Activated CD4-positive, alpha-beta T cell treated with anti-CD3 and anti-CD28 coated beads, Interleukin-2, Interleukin-4, amounts not matched to agents 100 ng/mL and 50 ng/mL, durations not matched to agents 16 hours and 8 hours (primary cell): ENCODE data around the gene KRTAP5-1.

Experiments
- DNase-seq: peaks from one replicate; pipeline ENCODE4 v3.0.0-alpha.2; 2020; ENCODE audit warnings: low spot score

The KRTAP5-1 gene

DNA sequence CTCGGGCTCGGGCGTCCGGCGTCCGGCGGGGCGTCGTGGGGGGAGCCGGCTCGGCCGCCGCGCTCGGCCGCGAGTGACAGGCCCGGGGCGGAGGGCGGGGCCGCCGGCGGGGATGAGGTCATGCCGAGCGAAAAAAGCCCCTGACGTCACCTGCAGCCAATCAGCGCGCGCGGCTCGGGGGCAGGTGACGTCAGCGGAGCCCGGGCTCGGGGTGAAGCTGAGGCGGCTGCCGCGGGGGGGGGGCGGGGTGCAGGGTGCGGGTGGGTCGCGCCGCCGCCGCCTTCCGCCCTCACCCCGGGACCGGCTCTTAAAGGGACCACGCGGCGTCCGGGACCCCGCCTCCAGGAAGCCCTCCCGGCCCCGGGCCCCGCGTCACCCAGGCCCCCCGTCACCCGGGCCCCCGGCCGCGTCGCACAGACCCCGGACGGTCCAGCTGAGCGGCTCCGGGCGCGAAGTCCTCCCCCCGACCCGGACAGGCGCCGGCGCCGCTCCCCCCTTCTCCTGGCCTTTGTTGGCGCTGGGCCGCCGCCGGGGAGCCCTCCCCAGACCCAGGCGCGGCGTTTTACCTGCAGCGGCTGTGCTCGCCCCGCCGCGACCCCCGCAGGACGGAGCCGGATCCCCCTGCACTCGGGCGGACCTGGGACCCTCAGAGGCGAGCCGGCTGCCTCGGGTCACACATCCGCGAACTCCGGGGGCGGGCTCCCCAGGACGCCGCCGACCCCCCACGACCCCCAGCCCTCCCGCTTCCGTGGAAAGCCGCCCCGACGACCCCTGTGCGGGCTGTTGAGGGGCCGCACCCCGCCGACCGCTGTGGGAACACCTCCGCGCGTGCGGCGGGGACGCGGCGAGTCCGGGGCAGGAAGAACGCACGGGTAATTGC is 12.6 kb downstream of the KRTAP5-1 start, which contains the start of gene DUSP8:
Gene DUSP8, minus strand, starts transcription at position 75 of the 880 bp plus-strand sequence. CDS start 6,445 bp downstream, outside the sequence.
- DNase-seq: peak; percentile 83

DNA sequence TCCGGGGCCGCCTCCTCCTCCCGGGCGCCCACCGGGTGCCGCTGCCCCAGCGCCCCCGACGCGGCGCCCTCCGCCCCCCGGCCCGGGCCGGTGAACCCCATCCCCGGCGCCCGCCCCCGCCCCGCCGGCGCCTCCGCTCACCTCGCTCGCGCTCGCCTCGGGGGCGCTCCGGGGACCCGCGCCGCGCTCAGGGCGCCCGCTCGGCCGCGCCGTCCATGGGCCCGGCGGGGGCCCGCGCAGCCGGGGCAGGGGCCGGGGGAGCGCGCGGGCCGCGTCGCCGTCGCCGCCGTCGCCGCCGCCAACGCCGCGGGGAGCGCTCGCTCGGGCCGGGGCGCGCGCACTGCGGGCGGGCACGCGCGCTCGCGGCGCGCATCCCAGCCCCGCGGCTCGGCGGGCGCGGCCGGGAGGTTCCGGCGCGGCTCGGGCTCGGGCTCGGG is 13.3 kb downstream of the KRTAP5-1 start:
- DNase-seq: no peak

DNA sequence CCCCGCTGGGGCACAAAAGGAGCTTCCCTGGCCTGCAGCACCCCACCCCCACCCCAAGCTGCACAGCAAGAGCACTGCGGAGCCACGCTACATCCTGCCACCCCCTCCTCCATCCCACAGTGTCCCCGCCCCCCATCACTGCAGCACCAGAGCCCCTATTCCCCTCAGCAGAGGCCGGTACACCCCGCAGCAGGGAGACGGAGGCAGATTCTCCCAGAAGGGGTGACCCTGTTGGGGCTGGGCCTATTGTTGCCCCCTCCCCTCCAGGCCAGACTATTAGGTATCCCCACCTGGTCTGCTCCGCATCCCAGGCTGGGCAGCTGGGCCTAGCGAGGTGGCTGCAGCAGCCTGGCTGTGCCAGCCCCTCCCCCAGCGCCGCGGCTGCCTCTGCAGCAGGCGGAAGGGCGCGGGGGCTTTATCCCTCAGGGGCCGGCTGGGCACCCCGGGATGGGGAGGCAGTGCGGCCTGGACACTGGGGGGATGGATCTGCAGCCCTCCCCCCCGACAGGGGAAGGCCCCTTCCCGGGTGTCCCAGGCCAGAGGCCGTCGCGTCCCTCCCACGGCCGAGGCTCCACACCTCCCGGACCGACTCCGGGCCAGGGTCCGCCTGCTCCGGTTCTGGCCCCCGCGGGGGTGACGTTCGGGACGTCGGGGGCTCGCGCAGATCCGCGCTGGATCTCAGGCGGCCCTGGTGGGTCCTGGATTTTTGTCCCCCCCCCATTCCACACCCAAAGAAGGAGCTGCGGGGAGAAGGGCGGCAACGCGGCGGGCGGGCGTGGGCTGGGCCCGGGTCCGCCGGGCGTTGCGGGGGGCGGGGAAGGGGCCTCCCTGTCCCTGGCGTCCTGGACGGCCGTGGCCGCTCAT is 14.0 kb downstream of the KRTAP5-1 start:
- no peak for DNase-seq

DNA sequence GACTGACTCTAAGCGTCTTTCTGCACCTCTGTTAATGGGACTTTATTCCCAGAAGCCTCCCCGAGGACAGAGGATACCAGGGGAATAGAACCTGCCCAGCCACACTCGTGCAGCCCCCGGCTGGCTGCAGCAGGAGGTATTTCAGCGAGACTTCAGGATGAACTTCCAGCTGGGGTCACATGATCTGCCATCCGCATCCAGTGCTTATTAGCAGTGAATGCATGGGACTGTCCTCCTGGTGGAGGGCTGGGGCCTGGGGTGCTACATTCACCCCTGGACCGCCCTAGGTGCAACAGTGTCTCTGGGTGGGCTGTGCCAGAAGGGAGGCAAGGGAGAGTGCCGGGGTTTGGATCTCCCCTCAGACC is 14.6 kb downstream of the KRTAP5-1 start:
- DNase-seq: no peak

DNA sequence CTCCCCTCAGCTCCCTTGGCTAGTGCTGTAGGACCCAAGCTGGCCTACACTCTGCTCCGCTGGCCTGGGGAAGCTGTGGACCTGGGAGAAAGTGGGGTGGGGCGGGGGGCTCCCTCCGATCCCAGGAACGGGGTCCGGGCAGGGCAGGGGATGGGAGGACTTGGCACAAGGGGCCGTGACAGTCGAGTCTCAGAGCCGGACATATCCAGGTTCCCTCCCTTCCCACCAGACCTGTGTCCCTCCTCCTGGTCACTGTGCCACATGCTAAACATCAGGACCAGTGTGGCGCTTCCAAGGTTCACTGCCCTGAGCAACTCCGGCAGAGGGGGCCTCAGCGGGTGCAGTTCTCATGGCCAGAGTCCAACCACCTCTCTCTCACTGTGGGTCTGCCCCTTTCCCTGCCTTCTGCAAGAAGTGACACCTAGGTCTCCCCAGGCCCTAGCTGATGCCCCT is 15.1 kb downstream of the KRTAP5-1 start:
- no peak for DNase-seq

DNA sequence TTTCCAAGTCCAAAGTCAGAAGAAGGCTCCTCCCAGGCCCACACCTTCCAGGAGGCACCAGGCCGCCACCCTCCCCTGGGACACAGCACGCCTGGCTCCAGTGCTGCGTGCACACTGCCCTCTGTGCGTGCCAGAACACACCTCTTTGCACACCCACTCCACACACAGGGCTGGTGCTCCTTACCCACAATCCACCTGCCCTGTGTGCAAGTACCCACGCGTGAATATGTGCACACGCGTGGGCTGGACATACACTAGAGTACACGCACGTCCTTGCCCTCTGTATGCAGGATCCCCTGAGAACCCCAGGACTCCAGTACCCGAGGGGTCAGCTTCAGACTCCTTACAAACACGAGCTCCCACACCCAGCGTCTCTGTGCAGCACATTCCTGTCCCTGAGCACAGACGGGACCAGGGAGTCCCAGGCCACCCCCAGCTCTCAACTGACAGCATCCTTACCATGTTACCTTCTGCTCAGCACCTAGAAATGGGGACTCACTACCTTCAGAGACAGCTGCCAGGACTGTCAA is 15.8 kb downstream of the KRTAP5-1 start:
- no peak for DNase-seq

DNA sequence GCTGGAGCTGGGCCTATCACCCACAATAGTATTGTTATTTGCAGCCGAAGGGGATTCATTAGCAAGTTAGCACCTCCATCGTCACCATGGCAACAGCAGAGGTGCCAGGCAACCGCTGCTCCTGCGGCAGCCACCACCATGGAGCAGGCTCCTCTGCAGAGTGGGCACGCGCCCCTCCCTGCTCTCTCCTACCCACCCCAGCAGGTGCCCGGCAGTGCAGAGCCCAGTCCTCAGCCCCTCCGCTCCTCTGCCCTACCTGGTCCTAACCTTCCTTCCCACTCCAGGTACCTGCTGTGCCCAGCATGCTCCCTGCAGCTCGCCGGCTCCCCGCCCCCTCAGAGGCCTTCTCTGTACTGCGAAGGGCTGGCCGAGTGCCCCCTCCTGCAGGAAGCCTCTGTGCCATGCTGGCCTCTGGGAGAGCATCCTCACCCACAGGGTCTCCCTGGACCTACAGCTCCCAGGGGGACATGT is 16.6 kb downstream of the KRTAP5-1 start:
- no peak for DNase-seq

DNA sequence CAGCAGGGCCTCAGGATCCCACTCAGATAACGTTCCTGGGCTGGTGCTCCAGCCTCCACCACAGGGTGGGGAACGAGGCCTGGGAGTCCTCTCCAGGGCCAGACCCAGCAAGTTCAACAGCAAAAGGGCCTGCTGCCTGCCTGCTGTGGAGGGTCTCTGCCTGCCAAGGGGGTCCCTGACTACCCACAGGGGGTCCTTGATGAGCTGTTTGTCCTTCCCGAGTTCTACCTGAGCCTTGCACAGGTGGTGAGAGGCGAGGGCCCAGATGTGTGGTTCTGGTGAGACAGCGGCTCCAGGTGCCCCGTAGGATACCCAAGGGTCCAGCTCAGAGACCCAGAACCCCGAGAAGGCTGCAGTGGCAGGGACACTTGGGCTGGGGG is 17.4 kb downstream of the KRTAP5-1 start:
- no peak for DNase-seq

DNA sequence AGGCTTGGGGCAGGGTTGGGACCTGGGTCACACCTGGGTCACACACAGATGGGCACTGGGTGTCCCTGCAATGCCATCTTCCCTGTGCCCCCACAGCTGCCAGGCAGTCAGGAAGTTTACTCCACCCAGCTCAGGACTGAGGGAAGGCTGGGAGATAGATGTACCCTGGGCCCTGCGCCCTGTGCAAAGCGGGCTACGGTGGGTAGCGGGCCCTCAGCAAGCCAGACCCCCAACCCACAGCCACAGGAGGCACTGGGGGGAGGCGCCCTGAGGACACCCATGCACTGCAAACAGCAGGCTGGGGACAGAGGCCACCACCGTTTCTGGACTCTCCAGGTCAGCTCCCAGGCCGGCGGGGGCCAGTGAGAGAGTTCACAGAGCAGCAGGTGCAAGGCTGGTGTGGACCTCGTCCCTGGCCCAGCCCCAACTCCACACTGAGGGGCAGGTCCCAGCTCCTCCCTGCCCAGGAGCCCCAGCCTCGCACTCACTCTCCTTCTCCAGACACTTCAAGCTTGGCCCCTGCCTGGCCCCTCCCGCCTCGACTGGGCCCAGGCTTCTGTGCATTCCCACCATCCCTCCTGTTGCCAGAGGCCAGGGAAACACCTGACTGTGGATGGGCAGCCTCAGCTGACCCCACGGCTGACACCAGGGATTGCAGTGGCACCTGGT is 17.9 kb downstream of the KRTAP5-1 start:
- DNase-seq: no peak

DNA sequence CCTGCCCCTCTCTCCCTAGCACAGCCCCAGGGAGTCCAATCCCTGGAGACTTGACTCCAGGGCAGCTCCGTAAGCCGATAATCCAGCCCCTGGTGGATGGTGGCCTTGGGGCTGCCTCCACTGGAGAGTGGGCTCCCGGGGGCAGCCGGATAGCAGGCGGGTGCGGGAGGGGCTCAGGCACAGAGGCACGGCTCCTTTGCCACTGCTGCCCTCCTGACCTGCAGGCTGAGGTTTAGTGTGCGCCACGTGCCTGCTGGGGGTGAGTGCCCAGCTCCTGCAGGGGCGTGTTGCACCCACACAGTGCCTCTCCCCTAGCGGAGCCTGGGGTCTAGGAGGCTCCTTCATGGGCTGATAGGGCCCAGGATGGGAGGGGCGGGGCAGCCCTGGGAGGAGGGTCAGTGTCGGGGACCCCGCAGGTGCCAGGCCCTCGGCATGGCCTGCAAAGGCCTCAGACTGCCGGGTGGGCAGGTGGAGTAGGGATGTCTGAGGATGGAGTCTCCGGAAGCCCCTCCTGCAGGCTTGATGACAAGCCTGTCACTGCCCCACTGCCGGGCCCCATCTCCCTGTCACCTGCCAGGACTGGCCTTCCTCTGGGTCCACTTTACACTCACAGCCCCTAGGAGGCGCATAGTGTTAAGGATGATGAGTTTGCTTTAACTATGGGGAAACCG is 18.6 kb downstream of the KRTAP5-1 start:
- DNase-seq: no peak

DNA sequence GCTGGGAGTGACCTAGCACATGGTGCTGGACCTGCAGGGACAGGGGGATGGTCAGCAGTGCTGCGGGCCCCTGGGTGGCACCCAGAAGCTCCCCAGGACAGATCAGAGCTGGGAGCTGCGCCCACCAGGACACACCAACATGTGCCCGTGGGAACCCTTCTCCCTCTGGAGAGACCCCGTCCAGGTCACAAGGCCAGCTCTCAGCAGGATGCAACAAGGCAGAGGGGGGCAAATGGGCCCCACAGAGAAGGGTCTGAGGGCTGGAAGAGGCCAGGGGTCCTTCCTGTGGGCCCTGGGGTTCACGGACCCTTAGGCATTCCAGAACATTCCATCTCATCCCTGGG is 19.2 kb downstream of the KRTAP5-1 start:
- no peak for DNase-seq

DNA sequence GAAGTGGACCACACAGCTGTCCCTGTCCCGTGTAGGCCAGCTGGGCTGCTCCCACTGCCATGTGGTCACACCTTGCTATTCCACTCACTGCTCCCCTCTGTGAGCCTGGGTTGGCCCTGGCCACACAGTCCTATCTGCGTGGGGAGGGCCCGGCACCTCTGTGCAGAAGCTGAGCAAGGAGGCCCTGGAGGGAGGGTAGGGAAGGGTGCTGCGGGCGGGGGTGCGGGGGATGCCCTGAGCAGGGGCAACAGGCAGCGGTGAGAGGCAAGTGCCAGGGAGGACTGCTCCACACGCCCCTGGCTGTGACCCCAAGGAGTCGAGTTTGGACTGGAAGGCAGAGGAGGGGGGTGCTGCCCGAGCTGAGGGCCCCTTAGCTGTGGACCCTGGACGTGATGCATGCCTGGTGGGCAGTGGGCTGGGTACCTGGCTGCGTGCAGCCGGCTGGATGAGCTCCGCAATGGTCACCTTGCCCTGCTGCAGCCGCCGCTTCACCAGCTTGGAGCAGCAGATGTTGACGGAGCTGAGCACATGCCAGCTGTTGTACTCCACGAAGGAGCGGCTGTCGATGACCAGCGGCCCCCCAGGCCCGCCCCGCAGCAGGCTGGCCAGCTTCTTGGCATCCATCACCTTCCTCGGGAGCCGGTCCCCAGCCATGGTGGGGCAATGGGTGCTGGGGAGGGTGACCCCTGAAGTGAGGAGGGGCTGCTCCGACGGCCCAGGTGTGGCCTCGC is 19.7 kb downstream of the KRTAP5-1 start:
- DNase-seq: no peak

DNA sequence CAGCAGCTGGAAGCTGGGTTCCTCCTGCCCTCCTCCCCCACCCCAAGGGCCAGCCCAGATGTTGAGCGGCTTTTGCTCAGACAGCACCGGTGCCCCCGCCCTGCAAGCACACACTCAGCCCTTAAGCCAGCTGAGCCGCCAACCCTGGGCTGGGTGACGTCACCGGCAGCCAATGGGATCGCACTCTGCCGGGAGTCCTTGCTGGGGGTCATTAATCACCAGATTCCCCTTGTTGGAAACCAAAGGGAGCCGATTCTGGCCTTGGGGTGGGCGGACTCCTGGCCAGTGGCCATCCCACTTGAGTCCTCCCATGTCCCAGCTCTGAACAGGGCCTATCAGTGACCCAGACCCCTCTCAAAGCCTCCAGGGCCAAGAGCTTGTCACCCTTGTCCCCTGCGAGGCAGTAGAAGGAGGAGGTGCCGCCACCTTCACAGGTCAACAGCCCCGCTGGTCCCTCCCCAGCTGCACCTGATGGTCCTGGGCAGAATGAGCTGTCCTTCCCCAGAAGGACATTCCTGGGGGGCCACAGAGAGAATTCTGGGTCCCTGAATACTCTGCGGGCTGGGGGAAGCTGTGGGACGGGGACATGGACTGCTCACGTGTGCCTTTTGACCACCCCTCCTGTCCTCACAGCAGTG is 20.4 kb downstream of the KRTAP5-1 start:
- no peak for DNase-seq

DNA sequence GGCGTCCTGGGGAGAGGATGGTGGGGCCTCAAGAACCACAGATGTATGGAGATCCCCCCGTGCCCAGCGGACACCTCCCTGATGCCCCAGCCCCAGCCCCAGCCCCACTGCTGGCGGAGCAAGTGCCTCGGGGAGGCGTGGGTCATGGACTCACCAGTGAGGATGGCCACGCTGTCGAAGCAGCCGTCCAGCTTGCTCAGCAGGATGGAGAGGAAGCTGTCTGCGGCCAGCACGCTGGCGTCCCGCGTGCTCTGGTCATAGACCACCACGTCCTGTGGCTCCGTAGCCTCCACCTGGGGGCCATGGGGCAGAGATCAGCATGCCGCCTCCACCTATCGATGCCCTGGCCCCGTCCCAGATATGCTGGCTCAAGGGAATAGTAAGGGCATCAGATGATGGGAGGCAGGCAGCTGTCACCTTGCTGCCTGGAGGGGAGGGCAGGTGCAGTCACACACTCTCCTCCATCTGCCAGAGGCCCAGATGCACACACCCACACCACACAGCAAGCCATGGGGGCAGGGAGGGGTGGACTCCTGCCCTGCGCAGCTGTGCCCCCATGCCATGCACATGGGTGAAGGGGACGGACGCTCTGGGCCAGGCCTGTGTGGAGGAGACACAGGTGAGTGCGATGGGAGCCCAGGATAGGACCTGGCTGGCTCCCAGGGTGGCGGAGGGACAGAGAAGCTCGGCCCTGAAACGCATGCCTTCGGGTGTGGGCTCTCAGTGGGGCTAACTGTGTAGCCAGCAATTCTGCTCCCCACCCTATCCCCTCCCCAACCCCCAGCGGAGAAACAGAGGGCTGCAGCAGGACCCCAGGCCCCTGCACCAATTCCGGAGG is 21.2 kb downstream of the KRTAP5-1 start:
- no peak for DNase-seq

DNA sequence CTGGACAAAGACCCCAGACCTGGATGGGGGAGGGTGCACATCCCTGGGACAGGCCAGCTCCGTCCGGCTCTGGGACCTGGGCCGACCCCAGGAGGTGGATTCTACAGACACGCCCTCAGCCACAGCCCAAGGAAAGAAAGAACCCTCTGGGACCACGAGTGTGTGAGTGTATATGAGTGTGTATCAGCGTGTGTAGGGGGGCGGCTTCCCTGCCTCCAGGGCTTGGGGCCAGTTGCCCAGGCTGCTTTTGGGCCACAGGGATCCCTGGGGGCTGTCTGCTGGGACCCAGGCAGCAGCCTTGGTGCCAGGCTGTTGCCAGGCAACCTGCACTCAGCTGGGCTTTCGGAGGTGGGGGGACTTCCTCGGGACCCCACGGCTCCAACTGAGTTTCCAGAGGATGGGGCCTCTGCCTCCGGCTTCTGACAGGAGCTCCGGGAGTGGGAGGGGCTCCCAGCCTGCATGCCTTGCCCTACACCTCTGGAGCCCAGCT is 21.9 kb downstream of the KRTAP5-1 start:
- DNase-seq: no peak

DNA sequence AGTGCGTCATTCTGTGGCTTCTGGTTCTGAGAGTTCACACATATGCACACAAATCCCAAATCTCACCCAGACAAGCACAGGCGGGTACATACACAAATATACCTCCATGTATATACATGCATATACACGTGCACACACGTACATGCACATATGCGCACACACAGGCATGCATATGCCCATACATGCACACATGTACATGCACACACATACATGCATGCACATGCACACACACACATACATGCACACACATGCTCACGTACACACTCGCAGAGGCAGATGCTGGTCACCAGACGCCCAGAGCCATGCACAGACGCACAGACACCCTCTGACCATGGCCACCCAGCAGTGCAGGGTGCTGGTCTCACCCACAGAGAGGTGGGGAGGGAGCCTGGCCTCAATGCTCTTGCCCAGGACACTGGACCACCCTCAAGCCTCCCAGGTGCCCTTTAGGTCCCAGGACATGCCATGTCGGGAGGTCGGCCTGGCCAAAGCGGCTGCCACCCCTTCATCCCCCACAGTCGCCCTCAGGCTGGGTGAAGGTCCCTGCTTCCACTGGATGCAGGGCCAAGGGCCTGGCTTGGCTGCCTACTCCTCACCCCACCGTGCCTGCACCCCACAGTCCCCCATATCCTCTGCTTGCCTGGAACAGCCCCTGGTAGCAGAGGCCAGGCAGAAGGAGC is 22.5 kb downstream of the KRTAP5-1 start:
- DNase-seq: no peak

DNA sequence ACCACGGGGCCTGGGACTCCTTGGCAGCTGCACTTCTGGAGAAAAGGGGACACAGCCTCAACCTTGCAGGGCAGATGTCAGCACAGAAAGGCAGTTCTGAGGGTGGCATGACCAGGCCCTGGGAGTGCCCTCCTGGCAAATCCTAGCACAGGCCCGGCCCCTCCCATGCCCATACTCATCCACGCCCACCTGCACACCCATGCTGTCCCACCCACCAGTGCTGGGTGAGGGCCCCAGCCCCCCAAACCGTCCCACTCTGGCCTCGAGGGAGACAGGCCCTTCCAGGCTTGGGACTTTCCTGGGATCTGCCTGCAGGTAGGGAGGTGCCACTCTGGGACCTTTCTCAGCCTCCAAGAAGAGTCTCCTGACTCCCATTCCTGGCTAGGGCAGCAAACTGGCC is 23.1 kb downstream of the KRTAP5-1 start:
- no peak for DNase-seq

DNA sequence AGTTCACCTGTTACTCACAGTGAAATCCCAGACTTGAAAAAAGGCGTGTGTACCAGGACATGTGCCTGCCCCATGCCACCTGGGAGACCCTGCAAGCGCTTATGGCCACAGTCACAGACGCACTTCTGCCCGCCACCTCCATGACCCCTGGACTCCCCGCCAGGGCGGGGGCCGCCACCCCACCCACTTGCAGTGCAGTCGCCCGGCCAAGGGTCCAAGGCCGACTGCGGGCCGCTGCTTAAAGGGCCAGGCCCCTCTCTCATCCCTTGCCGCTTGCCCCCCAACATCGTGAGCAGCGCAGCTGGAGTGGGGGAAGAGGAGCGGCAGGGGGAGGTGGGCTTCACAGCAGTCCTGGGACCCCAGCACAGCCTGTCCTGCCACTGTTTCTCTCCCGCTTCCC is 23.8 kb downstream of the KRTAP5-1 start:
- no peak for DNase-seq
